Glomerular visceral epithelial cell (primary cell): Measurements from ENCODE around the gene GAS2L1.
"Not testable (repeated sequence)": the region's sequence is repeated elsewhere in the genome, so short reads cannot be mapped to it uniquely, and the experiment has no call there.

Experiments used
- DNase-seq: peaks from one replicate; pipeline ENCODE4 v3.0.0-alpha.2; 2016; ENCODE audit errors: extremely low spot score

GAS2L1 gene

DNA sequence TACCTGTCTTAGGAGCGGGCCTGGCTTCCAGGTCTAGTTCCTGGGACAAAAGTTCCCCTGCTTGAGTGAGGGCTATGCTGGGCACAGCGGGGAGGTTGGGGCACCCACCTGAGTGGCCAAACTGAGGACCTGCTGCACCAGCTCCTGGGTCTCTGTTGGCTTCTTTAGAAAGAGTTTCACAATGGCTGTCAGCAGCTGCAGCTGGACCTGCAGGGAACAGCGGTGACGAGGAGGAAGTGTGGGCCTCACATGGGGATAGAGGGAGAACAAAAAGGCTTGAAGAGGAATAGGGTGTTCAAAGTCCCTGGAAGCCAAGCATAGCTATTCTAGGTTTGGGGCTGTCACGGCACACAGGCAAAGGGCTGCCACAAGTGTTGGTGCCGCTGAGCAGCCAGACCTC, 35.7 kb downstream of the GAS2L1 start:
- DNase-seq = no peak

DNA sequence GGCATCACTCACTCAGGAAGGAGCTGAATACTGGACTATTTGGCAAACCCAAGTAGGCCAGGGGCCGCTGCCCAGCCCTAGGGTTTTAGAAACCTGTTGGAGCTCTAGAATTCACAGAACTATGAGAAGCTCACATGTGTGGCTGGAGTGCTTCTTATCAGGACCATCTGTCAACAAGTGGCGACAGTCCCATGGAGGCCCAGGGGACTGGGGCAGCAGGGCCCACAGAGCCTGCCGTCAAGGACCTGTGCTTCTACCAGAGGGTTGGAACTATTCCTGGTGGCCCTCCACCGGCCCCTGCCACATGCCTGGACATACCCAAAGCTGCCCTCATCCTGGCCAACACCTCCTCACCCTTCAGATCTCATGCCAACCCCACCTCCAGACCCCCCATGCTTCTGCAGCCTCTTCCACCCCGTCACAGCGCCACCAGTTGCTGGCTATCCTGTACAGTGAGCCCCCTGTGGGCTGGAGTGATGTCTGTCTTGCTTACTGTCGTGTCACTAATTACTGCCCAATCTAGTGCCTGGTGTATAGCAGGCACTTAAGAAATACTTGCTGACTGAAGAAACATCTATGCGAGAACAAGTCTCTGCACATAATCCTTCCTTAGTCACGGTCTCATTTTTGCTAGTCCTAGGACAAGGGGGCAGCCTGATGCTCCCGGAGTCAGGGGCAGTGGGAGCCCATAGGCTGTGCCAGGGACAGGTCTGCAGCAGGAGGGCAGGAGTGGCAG, 36.3 kb downstream of the GAS2L1 start:
- DNase-seq = no peak

DNA sequence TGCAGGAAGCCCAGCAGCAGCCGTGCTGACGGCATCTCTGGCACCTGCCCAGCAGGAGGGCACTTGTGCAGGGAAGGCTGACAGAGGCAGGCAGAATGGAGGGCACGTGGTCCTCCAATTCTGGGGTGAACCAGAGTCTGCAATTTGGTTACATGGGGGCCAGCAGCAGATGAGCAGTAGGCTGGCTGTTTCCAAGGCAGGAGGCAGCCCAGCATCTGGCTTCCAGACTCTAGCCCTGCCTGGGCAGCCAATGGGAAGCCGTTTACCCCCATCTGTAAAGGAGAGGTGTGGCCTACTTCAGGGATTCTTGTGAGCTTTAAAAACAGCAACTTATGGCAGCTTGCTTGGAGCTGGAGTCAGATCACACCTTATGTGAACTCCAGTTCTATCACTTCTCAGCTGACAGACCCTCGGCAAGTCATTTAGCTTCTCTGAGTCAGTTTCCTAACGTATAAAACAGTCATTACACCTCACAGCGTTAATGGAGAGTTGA, 36.9 kb downstream of the GAS2L1 start:
- peak; percentile 40 for DNase-seq

DNA sequence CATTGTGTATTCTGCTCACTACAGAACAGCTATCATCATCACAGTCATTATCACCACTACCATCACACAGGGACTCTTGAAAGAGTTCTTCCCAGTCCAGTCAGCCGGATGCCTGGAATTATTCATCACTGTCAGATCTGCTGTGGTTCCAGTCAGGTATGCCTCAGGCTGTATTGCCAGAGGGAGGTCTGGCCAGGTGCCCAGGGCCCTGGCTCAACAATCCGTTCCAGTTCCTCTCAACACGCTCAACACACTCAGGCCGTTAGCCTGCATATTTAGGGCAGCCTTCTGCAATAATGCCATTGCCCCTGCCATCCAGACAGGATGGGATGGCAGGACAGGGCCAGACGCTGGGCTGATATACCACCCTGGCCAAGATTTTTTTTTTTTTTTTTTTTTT, 37.7 kb downstream of the GAS2L1 start:
- peak; percentile 95 for DNase-seq

DNA sequence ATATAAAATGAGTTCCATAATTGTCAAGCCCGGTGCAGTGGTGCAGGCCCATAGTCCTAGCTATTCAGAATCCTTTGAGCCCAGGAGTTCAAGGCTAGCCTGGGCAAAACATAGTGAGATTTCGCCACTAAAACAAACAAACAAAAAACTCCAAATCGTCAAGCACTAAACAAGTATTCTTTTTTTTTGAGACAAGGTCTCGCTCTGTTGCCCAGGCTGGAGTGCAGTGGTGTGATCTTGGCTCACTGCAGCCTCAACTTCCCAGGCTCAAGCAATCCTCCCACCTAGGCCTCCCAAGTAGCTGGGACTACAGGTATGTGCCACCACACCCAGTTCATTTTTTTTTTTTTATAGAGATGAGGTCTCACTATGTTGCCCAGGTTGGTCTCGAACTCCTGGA, 38.4 kb downstream of the GAS2L1 start:
- not testable (repeated sequence) for DNase-seq

DNA sequence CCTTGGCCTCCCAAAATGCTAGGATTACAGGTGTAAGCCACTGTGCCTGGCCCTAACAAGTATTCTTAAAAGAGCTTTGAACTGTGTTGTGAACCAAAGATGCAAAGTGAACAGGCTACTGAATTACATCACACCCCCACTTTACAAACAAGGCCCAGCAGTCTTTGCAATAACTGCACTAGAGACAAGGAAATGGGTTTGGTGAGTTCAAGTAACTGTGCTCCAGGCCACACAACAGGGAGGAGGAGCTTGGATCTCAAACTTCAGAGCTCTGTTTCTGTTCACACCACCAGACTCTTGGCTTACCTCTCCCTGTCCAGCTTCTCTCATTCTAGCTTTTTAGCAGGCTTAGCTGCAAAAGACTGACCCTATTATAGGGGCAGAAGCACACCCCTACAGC, 39.5 kb downstream of the GAS2L1 start:
- no peak for DNase-seq

DNA sequence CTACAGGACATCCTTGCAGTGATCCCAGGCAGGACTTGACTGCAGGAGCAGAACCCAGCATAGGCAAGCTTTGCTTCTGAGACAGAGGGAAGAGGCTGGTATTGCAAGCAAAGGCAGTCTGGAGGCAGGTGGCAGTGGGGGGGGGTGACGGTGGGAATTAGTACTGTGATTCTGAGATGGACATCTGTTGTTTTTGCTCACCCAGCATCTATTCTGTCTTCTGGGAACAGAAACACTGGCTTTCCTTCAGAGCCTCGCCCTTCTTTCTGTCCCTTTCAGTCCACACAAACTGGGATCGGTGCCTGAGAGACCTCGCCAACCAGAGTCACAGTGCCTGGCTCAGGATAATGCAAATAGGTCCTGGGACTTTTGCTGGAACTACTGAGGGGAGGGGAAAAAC, 40.2 kb downstream of the GAS2L1 start:
- no peak for DNase-seq

DNA sequence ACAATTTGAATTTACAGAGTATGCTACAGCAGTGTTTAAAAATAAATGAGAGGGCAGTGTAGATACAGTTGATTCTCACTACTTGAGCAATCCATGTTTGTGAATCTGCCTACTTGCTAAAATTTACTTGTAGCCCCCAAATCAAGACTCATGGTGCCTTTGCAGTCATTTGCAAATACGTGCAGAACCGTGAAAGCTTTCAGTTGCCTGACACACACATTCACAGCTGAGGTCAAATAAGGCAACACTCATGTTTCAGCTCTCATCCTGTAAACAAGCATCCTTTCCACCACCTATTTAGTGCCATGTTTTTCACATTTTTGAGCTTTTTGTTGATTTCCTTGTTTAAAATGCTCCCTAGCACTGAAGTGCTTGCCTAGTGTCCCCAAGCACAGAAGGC, 41.6 kb downstream of the GAS2L1 start:
- no peak for DNase-seq

DNA sequence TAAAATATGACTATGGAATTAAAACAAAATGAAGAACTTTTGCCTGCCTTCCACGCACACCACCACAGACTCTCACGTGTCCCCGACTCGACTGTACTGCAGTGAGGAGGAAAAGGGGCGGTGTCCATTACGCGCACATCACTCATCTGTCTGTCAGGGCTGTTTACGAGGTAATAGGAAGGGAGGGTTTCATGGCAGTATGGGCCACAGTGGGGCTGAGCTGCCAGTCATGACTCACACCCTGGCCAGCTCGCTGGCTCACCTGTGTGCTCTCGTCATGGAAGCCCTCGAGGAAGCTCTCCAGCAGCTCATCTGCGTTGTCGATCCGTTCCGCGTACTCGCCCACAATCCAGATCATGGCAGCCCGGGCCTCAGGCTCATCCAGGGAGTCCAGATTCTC, 42.5 kb downstream of the GAS2L1 start:
- no peak for DNase-seq

DNA sequence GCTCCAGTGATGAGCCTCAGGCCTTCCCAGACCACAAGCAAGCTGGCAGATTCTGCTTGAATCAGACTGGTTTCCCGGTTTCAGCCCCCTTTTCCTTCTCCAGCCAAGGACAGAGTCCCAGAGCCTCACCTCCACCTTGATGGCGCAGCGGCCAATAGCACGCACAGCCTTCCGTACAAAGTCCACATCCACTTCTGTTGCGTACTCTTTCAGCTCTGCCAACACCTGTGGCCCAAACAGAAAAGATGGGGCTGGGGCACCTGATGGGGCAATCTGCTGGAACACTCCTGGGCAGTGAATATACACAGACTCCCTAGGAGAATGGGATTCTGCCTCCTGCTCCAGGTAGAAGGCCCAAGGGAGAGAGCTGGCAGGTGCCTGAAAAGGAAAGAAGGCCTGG, 44.6 kb downstream of the GAS2L1 start:
- DNase-seq = no peak

DNA sequence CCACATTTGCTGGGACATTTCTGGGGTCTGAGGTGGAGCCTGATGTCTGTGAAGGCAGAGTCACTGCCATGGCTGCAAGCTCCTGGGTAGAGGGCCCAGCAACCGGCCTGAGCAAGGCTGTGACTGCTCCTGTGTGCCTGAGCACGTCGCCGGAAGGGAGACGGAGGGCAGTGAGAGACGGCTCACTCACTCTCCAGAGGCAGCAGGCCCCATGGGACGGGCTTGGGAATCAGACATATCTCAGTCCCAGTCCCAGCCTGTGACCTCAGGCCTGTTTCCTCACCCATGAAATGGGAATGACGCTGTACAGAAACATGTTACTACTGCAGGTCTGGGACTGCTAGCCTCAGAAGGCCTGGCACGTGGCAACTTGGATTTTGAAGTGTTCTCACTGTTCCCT, 45.4 kb downstream of the GAS2L1 start:
- DNase-seq = no peak

DNA sequence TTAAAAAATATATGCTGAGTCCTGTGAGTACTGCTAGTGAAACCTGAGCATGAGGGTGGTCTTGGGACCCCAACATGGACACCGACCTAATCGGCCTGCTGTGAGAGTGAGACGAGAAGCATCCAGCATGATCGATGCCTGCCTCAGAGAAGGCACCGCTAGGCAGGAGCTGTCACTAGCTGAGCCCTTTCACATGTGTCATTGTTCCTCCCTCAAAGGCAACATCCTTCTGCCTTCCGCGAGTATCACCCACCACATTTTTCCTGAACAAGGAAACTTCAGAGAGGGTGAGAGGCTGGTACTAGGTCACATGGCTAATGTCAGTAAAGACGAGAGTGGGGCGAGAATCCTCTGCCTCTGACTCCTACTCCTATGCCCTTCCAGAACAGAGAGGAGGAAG, 46.3 kb downstream of the GAS2L1 start:
- no peak for DNase-seq

DNA sequence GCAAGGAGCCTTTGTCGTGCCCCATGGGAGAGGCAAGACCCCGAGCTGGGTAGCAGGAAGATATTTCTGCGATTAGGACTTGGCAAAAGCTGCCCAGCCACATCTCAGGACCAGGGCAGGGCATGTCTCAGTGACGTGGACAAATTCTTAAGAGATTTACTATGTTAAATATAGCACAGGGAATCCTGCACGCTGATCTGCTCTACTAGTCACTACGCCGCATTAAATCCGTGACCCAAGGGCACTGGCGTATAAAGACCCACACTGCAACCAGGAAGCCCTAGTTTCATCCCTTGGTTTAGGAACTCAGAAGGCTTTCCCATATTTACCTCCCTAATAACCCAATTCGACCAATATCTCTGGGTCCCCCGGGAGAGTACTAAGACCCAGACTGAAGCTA, 46.8 kb downstream of the GAS2L1 start:
- no peak for DNase-seq

DNA sequence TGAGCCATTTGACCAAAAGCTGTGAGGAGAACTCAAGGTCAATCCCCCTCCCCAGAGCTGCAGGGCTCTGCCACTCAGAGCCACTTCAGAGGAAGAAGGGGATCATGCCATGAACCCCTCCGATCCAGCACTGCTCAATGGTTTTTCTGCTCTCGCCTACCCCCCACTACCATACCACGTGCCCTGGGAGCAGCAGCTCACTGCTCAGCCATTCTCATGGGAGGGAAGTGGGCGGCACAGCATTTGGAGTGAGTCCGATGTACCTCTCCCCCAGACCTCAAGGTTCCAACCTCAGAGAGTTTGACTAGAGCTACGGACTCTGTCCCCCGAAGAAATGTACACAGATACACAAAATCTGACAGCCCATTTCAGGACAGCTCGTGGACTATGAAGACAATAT, 47.4 kb downstream of the GAS2L1 start:
- DNase-seq = no peak

DNA sequence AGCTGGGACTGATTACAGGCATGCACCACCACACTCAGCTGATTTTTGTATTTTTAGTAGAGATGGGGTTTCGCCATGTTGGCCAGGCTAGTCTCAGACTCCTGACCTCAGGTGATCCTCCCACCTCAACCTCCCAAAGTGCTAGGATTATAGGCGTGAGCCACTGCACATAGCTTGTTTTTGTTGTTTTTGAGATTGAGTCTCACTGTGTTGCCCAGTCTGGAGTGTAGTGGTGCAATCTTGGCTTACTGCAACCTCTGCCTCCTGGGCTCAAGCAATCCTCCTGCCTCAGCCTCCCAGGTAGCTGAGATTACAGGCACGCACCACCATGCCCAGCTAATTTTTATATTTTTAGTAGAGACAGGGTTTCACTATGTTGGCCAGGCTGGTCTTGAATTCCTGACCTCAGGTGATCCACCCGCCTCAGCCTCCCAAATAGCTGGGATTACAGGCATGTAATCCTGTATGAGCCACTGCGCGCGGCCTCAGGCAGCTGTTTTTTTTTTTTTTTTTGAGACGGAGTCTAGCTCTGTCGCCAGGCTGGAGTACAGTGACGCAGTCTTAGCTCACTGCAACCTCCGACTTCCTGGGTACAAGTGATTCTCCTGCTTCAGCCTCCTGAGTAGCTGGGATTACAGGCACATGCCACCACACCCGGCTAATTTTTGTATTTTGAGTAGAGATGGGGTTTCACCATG, 50.9 kb downstream of the GAS2L1 start:
- not testable (repeated sequence) for DNase-seq

DNA sequence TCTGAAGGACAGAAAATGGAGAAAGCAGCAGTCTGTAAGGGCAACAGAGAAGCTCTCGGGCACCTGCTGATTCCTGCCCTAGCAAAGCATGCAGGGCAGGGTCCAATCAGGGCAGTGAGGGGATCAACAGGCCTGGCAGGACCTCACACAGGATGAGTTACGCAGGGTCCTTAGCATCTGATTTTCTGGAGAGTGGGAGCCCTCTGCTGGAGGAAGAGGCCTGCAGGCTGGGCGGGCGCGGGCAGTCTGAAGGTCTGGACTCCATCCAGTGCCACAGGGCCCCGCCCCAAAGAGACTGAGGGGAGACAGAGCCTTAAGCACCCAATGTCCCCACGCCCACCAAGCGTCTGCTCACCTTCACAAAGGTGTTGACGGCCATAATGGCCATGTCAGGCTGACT, 53.0 kb downstream of the GAS2L1 start:
- DNase-seq = peak; percentile 44
